H9 (cell line): ENCODE data around the gene PGR. TPM values are rescaled to one million over a fixed set of nuclear protein-coding genes. Genes with fewer than 3 reads are reported as not detected.

Experiments used
- DNase-seq: peaks from one replicate; pipeline ENCODE4 v3.0.0-alpha.2; 2017
- H2AFZ ChIP-seq: one replicate; pipeline ENCODE4 v1.6.1; 2013; ENCODE audit warnings: mild to moderate bottlenecking, low read length, control low read depth, moderate library complexity
- H2AK5ac ChIP-seq: 2 replicates; pipeline ENCODE4 v1.6.1; 2013; ENCODE audit warnings: low read length, control low read depth, mixed read lengths; ENCODE audit not compliant: insufficient read length
- H2BK120ac ChIP-seq: one replicate; pipeline ENCODE4 v1.6.1; 2013; ENCODE audit warnings: low read depth, mild to moderate bottlenecking, low read length, control low read depth, inconsistent platforms; ENCODE audit not compliant: poor library complexity, severe bottlenecking
- H2BK12ac ChIP-seq: 2 replicates; pipeline ENCODE4 v1.6.1; 2013; ENCODE audit warnings: low read length, control low read depth, mixed read lengths, low read depth; ENCODE audit not compliant: insufficient read length
- H2BK15ac ChIP-seq: 2 replicates; pipeline ENCODE4 v1.6.1; 2013; ENCODE audit warnings: low read depth, low read length, control low read depth
- H2BK20ac ChIP-seq: one replicate; pipeline ENCODE4 v1.6.1; 2013; ENCODE audit warnings: low read depth, mild to moderate bottlenecking, low read length, control low read depth, inconsistent platforms; ENCODE audit not compliant: poor library complexity, severe bottlenecking
- H2BK5ac ChIP-seq: 2 replicates; pipeline ENCODE4 v1.6.1; 2013; ENCODE audit warnings: low read length, control low read depth, mixed read lengths; ENCODE audit not compliant: insufficient read length
- H3K14ac ChIP-seq: 2 replicates; pipeline ENCODE4 v1.6.1; 2013; ENCODE audit warnings: low read length, control low read depth; ENCODE audit not compliant: insufficient read depth
- H3K18ac ChIP-seq: 2 replicates; pipeline ENCODE4 v1.6.1; 2013; ENCODE audit warnings: low read depth, mild to moderate bottlenecking, mixed read lengths, low read length, control low read depth; ENCODE audit not compliant: insufficient read length
- H3K23ac ChIP-seq: 2 replicates; pipeline ENCODE4 v1.6.1; 2013; ENCODE audit warnings: low read length, control low read depth, mixed read lengths, low read depth; ENCODE audit not compliant: insufficient read length
- H3K23me2 ChIP-seq: 2 replicates; pipeline ENCODE4 v1.6.1; 2013; ENCODE audit warnings: low read depth, mild to moderate bottlenecking, mixed read lengths, low read length, control low read depth; ENCODE audit not compliant: insufficient read length, poor library complexity, severe bottlenecking
- H3K27ac ChIP-seq: 2 replicates; pipeline ENCODE4 v1.5.1; 2013; ENCODE audit warnings: low read length, control low read depth, mixed read lengths, low read depth; ENCODE audit not compliant: insufficient read length
- H3K27me3 ChIP-seq: 2 replicates; pipeline ENCODE4 v1.6.1; 2013; ENCODE audit warnings: low read length, control low read depth, inconsistent platforms; ENCODE audit not compliant: insufficient read depth
- H3K4ac ChIP-seq: 2 replicates; pipeline ENCODE4 v1.6.1; 2013; ENCODE audit warnings: low read depth, mild to moderate bottlenecking, control low read depth, inconsistent platforms, low read length, moderate library complexity
- H3K4me1 ChIP-seq: 2 replicates; pipeline ENCODE4 v1.6.1; 2013; ENCODE audit warnings: low read length, control low read depth, inconsistent platforms; ENCODE audit not compliant: insufficient read depth
- H3K4me2 ChIP-seq: 2 replicates; pipeline ENCODE4 v1.6.1; 2013; ENCODE audit warnings: low read length, control low read depth, mixed read lengths; ENCODE audit not compliant: insufficient read length, insufficient read depth
- H3K56ac ChIP-seq: 2 replicates; pipeline ENCODE4 v1.6.1; 2013; ENCODE audit warnings: low read depth, mild to moderate bottlenecking, mixed read lengths, low read length, control low read depth; ENCODE audit not compliant: insufficient read length
- H3K79me1 ChIP-seq: 2 replicates; pipeline ENCODE4 v1.6.1; 2013; ENCODE audit warnings: low read depth, mild to moderate bottlenecking, moderate library complexity, low read length, control low read depth, inconsistent platforms; ENCODE audit not compliant: insufficient read depth, poor library complexity, severe bottlenecking
- H3K79me2 ChIP-seq: 2 replicates; pipeline ENCODE4 v1.6.1; 2013; ENCODE audit warnings: low read length, control low read depth, inconsistent platforms; ENCODE audit not compliant: insufficient read depth
- H3K9ac ChIP-seq: 2 replicates; pipeline ENCODE4 v1.6.1; 2013; ENCODE audit warnings: low read length, control low read depth, mixed read lengths; ENCODE audit not compliant: insufficient read length; ENCODE audit errors: extremely low read depth
- H3K9me3 ChIP-seq: one replicate; pipeline ENCODE4 v1.6.1; 2013; ENCODE audit warnings: low read depth, low read length, inconsistent platforms; ENCODE audit not compliant: control insufficient read depth
- H3T11ph ChIP-seq: one replicate; pipeline ENCODE4 v1.6.1; 2013; ENCODE audit warnings: mild to moderate bottlenecking, low read length, control low read depth, inconsistent platforms
- H4K20me1 ChIP-seq: one replicate; pipeline ENCODE4 v1.6.1; 2013; ENCODE audit not compliant: control insufficient read depth, insufficient read length, insufficient read depth
- H4K5ac ChIP-seq: 2 replicates; pipeline ENCODE4 v1.6.1; 2013; ENCODE audit warnings: low read depth, mild to moderate bottlenecking, mixed read lengths, low read length, control low read depth; ENCODE audit not compliant: insufficient read length
- H4K8ac ChIP-seq: replicated peaks from 2 replicates; pipeline ENCODE4 v1.6.1; 2013; ENCODE audit warnings: low read length, control low read depth, mixed read lengths, low read depth; ENCODE audit not compliant: insufficient read length
- H4K91ac ChIP-seq: 2 replicates; pipeline ENCODE4 v1.6.1; 2013; ENCODE audit warnings: low read depth, mild to moderate bottlenecking, moderate library complexity, mixed read lengths, low read length, control low read depth; ENCODE audit not compliant: insufficient read length
- H3K27ac Mint-ChIP-seq, 3 experiments: 2 replicates in 2 of 3; 3 replicates in 1 of 3; pipeline ENCODE4 v1.8.0; 2020 to 2021; ENCODE audit warnings: mixed read lengths in 3 of 3, mild to moderate bottlenecking in 1 of 3, moderate library complexity in 1 of 3
- H3K27me3 Mint-ChIP-seq: 2 replicates; pipeline ENCODE4 v1.8.0; 2021; ENCODE audit warnings: low read depth, mild to moderate bottlenecking, moderate library complexity, mixed read lengths
- H3K36me3 Mint-ChIP-seq, 3 experiments: 2 replicates in 2 of 3; 3 replicates in 1 of 3; pipeline ENCODE4 v1.8.0; 2020 to 2021; ENCODE audit warnings: low read depth in 3 of 3, mixed read lengths in 3 of 3; ENCODE audit not compliant: insufficient read depth in 1 of 3
- H3K4me1 Mint-ChIP-seq, 2 experiments: 2 replicates each; pipeline ENCODE4 v1.8.0; 2020; ENCODE audit warnings: mixed read lengths in 2 of 2
- H3K4me3 Mint-ChIP-seq, 2 experiments: 2 replicates in 1 of 2; 3 replicates in 1 of 2; pipeline ENCODE4 v1.8.0; 2020 to 2021; ENCODE audit warnings: mild to moderate bottlenecking in 2 of 2, mixed read lengths in 2 of 2, moderate library complexity in 1 of 2
- H3K9me3 Mint-ChIP-seq, 2 experiments: 2 replicates in 1 of 2; 3 replicates in 1 of 2; pipeline ENCODE4 v1.8.0; 2020; ENCODE audit warnings: mild to moderate bottlenecking in 2 of 2, mixed read lengths in 2 of 2, moderate library complexity in 1 of 2
- WGBS: extraction: QIAGEN DNeasy Blood & Tissue Kit; methylation state at CpG from one replicate; pipeline ENCODE4 v1.1.7; 2013; ENCODE audit warnings: missing lambda C conversion rate, low lambda C conversion rate, mixed read lengths; ENCODE audit not compliant: insufficient read length; ENCODE audit errors: extremely low coverage; 5-methylcytosine and 5-hydroxymethylcytosine counted together
- total RNA-seq: library from RNA; stranded (reverse); gene quantifications from 2 replicates; pipeline ENCODE4 v1.2.1, GENCODE V29; 2021
- TF ChIP-seq, protein P1 (sequence below): fragments of 200-600 bp; sonication (generic); conservative IDR thresholded peaks from 3 replicates; pipeline ENCODE4 v1.8.0; 2021; ENCODE audit warnings: antibody characterized with exemption, mild to moderate bottlenecking

Gene PGR
- total RNA-seq, 1 experiment from 2014 or later, result 0.02 TPM

DNA sequence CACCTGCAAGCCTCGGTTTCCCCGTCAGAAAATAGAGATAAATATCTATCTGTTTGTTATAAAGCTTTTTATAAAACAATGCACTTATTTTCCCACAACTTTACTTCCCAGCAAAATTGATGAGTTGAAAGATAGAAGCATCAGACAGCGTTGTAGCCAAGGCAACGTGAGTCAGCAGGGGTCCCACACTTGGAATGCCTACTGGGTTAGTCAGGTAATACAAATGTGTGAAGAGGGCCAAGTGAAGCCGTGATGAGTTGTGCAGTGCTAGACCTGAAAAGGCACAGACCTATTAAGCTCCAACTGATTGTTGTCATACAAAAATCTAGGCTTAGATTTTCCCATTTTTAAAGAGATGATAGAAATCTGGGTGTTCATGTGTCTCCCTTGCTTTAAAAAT is 118.7 kb downstream of the PGR start:
- no peak overlapping the region for H3T11ph ChIP-seq
- TF ChIP-seq, protein P1, sequence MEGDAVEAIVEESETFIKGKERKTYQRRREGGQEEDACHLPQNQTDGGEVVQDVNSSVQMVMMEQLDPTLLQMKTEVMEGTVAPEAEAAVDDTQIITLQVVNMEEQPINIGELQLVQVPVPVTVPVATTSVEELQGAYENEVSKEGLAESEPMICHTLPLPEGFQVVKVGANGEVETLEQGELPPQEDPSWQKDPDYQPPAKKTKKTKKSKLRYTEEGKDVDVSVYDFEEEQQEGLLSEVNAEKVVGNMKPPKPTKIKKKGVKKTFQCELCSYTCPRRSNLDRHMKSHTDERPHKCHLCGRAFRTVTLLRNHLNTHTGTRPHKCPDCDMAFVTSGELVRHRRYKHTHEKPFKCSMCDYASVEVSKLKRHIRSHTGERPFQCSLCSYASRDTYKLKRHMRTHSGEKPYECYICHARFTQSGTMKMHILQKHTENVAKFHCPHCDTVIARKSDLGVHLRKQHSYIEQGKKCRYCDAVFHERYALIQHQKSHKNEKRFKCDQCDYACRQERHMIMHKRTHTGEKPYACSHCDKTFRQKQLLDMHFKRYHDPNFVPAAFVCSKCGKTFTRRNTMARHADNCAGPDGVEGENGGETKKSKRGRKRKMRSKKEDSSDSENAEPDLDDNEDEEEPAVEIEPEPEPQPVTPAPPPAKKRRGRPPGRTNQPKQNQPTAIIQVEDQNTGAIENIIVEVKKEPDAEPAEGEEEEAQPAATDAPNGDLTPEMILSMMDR, result no peak
- no peak overlapping the region for H3K23ac ChIP-seq
- no peak overlapping the region for H2BK15ac ChIP-seq
- no peak overlapping the region for H4K8ac ChIP-seq
- H2BK120ac ChIP-seq, result no peak overlapping the region
- Mint-ChIP-seq H3K4me1 (peaks cover 0 to 8% of the 10 kb centered on the region in 2 experiments; a peak in 1 of 4 replicates), H3K27ac (no peak overlapping the region), H3K4me3 (no peak overlapping the region), H3K9me3 (peaks cover 0 to 2% of the 10 kb centered on the region in 2 experiments; a peak in 1 of 5 replicates), H3K27me3 (no peaks in the 10 kb centered on the region), H3K36me3 (no peaks in the 10 kb centered on the region; a peak in 1 of 7 replicates)
- no peak overlapping the region for H3K18ac ChIP-seq
- DNase-seq, result peak; percentile 46
- no peak overlapping the region for H3K56ac ChIP-seq
- H4K20me1 ChIP-seq, result no peaks in the 10 kb centered on the region
- no peaks in the 10 kb centered on the region for H3K27me3 ChIP-seq
- no peak overlapping the region for H2AFZ ChIP-seq
- no peaks in the 10 kb centered on the region for H3K79me2 ChIP-seq
- no peaks in the 10 kb centered on the region for H3K23me2 ChIP-seq
- no peak overlapping the region for H3K4me2 ChIP-seq
- no peaks in the 10 kb centered on the region for H3K4me1 ChIP-seq
- WGBS, result no CpG with 5 or more reads among the region's 5 CpGs
- no peak overlapping the region for H3K14ac ChIP-seq
- H3K4ac ChIP-seq, result no peak overlapping the region
- H3K9me3 ChIP-seq, result no peaks in the 10 kb centered on the region
- no peak overlapping the region for H4K5ac ChIP-seq
- no peak overlapping the region for H3K9ac ChIP-seq
- no peak overlapping the region for H2BK12ac ChIP-seq
- H2BK20ac ChIP-seq, result no peak overlapping the region
- no peak overlapping the region for H4K91ac ChIP-seq
- H3K27ac ChIP-seq, result no peak overlapping the region
- no peak overlapping the region for H2AK5ac ChIP-seq
- H3K79me1 ChIP-seq, result no peaks in the 10 kb centered on the region
- H2BK5ac ChIP-seq, result no peak overlapping the region
